K562 (cell line): Measurements from ENCODE around the gene DEK. TPM values are rescaled to one million over a fixed set of nuclear protein-coding genes. Genes with fewer than 3 reads are reported as not detected.

Experiments used
- ATAC-seq: fragments of 200-7000 bp; cut with Tn5 transposase; 3 replicates; pipeline ENCODE4 v1.9.1; 2020; ENCODE audit warnings: moderate library complexity
- BruUV-seq: library from RNA; stranded (reverse); fragments of 400-500 nt; replicated peaks from 2 replicates; lab custom pipeline; 2021; lab: Mats Ljungman, UMichigan
- CTCF ChIA-PET: fragments of 300-600 bp; formaldehyde crosslinking; extraction: SDS; loops from one replicate; lab custom pipeline; 2021; ENCODE audit warnings: low intra/inter-chr PET ratio; lab: Yijun Ruan, JAX
- POLR2A ChIA-PET: fragments of 300-600, 350-650 bp; sonication (Branson Sonifier 250); formaldehyde crosslinking; extraction: SDS; loops from one replicate; lab custom pipeline; 2021; ENCODE audit warnings: antibody characterized with exemption, inconsistent platforms; lab: Yijun Ruan, JAX
- DNase-seq, 4 experiments: peaks; one replicate each; pipeline versions ENCODE4 v3.0.0 to v3.0.0-alpha.2; 2011 to 2018; ENCODE audit warnings: low spot score in 3 of 4, mixed read lengths in 3 of 4; ENCODE audit errors: extremely low read depth in 1 of 4
- FAIRE-seq: peaks from 2 replicates; lab custom pipeline; 2011; peaks lifted over from hg19 to GRCh38; lab: Jason Lieb, UNC
- H2AFZ ChIP-seq: 2 replicates; pipeline ENCODE4 v1.6.0; 2011; ENCODE audit warnings: low read depth, low read length, control low read depth, inconsistent platforms
- H3K27ac ChIP-seq: fragments of 200-600 bp; 3 replicates; pipeline ENCODE4 v1.8.0; 2011; ENCODE audit warnings: low read depth, mild to moderate bottlenecking, control low read depth, inconsistent platforms, low read length, moderate library complexity, mixed read lengths; ENCODE audit errors: extremely low read depth
- H3K27me3 ChIP-seq, 2 experiments: fragments of 300-600 bp in 1 of 2; 2 replicates in 1 of 2; 3 replicates in 1 of 2; pipeline versions ENCODE4 v1.6.0 to v1.8.0; 2011; ENCODE audit warnings: inconsistent platforms in 2 of 2, low read length in 2 of 2, mild to moderate bottlenecking in 1 of 2, mixed read lengths in 1 of 2, moderate library complexity in 1 of 2; ENCODE audit not compliant: control insufficient read depth in 2 of 2, insufficient read depth in 2 of 2
- H3K36me3 ChIP-seq: fragments of 300-600 bp; 3 replicates; pipeline ENCODE4 v1.8.0; 2011; ENCODE audit warnings: mild to moderate bottlenecking, low read length, inconsistent platforms; ENCODE audit not compliant: control insufficient read depth, insufficient read depth
- H3K4me1 ChIP-seq, 2 experiments: fragments of 200-600 bp in 1 of 2; replicated peaks in 1 of 2; 2 replicates in 1 of 2; 3 replicates in 1 of 2; pipeline versions ENCODE4 v1.5.1 to v1.8.0; 2011; ENCODE audit warnings: inconsistent platforms in 2 of 2, low read length in 2 of 2, mild to moderate bottlenecking in 1 of 2, mixed read lengths in 1 of 2, moderate library complexity in 1 of 2; ENCODE audit not compliant: control insufficient read depth in 2 of 2, insufficient read depth in 2 of 2
- H3K4me2 ChIP-seq: 2 replicates; pipeline ENCODE4 v1.6.1; 2011; ENCODE audit warnings: low read length, control low read depth, inconsistent platforms, mixed read lengths; ENCODE audit not compliant: insufficient read depth
- H3K4me3 ChIP-seq: fragments of 200-600 bp; sonication (generic), shearing (Covaris generic); 2 replicates; pipeline ENCODE4 v1.5.1; 2016; ENCODE audit warnings: control low read depth, inconsistent platforms
- H3K79me2 ChIP-seq: fragments of 200-600 bp; 3 replicates; pipeline ENCODE4 v1.8.0; 2011; ENCODE audit warnings: low read length, inconsistent platforms; ENCODE audit not compliant: control insufficient read depth, insufficient read depth
- H3K9ac ChIP-seq, 2 experiments: 2 replicates each; pipeline versions ENCODE4 v1.6.0 to v1.6.1; 2011; ENCODE audit warnings: low read depth in 2 of 2, low read length in 2 of 2, control low read depth in 1 of 2, inconsistent platforms in 1 of 2, mild to moderate bottlenecking in 1 of 2, mixed read lengths in 1 of 2; ENCODE audit not compliant: insufficient read depth in 1 of 2
- H3K9me1 ChIP-seq: one replicate; pipeline ENCODE4 v1.6.0; 2011; ENCODE audit warnings: inconsistent platforms, mild to moderate bottlenecking, low read length, moderate library complexity; ENCODE audit not compliant: control insufficient read depth, insufficient read depth
- H3K9me3 ChIP-seq: replicated peaks from 2 replicates; pipeline ENCODE4 v1.5.1; 2011; ENCODE audit warnings: low read depth, low read length, inconsistent platforms; ENCODE audit not compliant: control insufficient read depth, insufficient read depth
- H4K20me1 ChIP-seq: replicated peaks from 2 replicates; pipeline ENCODE4 v1.6.1; 2011; ENCODE audit warnings: low read length, inconsistent platforms, mixed read lengths; ENCODE audit not compliant: control insufficient read depth, insufficient read depth
- ADNP ChIP-seq: fragments of 200-800 bp; sonication (Bioruptor generic); IDR thresholded peaks from 2 replicates; pipeline ENCODE4 v1.6.1; 2016; ENCODE audit warnings: missing genetic modification characterization, missing compliant biosample characterization
- ATF7 ChIP-seq: fragments of 450-650 bp; IDR thresholded peaks from 2 replicates; pipeline ENCODE4 v1.7.1; 2014; ENCODE audit warnings: mild to moderate bottlenecking, moderate library complexity
- CBFA2T3 ChIP-seq: fragments of 450-650 bp; IDR thresholded peaks from 2 replicates; pipeline ENCODE4 v1.6.1; 2017
- DDX20 ChIP-seq: fragments of 450-650 bp; IDR thresholded peaks from 2 replicates; pipeline ENCODE4 v1.6.1; 2016; ENCODE audit warnings: missing genetic modification characterization, low read depth, mild to moderate bottlenecking, missing compliant biosample characterization, moderate library complexity
- ELF4 ChIP-seq: fragments of 450-650 bp; formaldehyde crosslinking; IDR thresholded peaks from 2 replicates; pipeline ENCODE4 v1.4.0; 2022; ENCODE audit warnings: missing genetic modification characterization
- ESRRB ChIP-seq: fragments of 250-450 bp; sonication (Bioruptor Pico); IDR thresholded peaks from 2 replicates; pipeline ENCODE4 v1.5.0; 2020; ENCODE audit warnings: mild to moderate bottlenecking, moderate library complexity, borderline replicate concordance
- FOXJ2 ChIP-seq: fragments of 200-800 bp; sonication (Bioruptor generic); IDR thresholded peaks from 2 replicates; pipeline ENCODE4 v1.6.1; 2016; ENCODE audit warnings: missing genetic modification characterization, missing compliant biosample characterization
- GATAD2A ChIP-seq: fragments of 450-650 bp; IDR thresholded peaks from 2 replicates; pipeline ENCODE4 v1.6.1; 2017
- HDAC2 ChIP-seq: fragments of 450-650 bp; IDR thresholded peaks from 2 replicates; pipeline ENCODE4 v1.6.1; 2016; ENCODE audit warnings: mild to moderate bottlenecking
- HDGF ChIP-seq: fragments of 450-650 bp; IDR thresholded peaks from 2 replicates; pipeline ENCODE4 v1.6.1; 2016
- HMG20A ChIP-seq: fragments of 450-650 bp; formaldehyde crosslinking; conservative IDR thresholded peaks from 2 replicates; pipeline ENCODE4 v1.4.0; 2020; ENCODE audit warnings: mild to moderate bottlenecking, mixed read lengths
- KLF16 ChIP-seq: IDR thresholded peaks from 2 replicates; pipeline ENCODE4 v1.6.1; 2016; ENCODE audit warnings: antibody characterized with exemption
- RBM34 ChIP-seq: fragments of 200-400 bp; formaldehyde crosslinking; IDR thresholded peaks from 2 replicates; pipeline ENCODE4 v1.6.1; 2018; ENCODE audit warnings: low read length, borderline replicate concordance; ENCODE audit not compliant: insufficient read depth
- SMC3 ChIP-seq: conservative IDR thresholded peaks from 2 replicates; pipeline ENCODE4 v1.6.1; 2011; ENCODE audit warnings: low read depth, low read length, improper control_type of control experiment; ENCODE audit not compliant: insufficient read depth
- STAT5B ChIP-seq: fragments of 250-450 bp; sonication (Bioruptor Pico); IDR thresholded peaks from 2 replicates; pipeline ENCODE4 v1.8.0; 2021; ENCODE audit warnings: mild to moderate bottlenecking, inconsistent platforms
- TAF15 ChIP-seq: fragments of 200-400 bp; formaldehyde crosslinking; IDR thresholded peaks from 2 replicates; pipeline ENCODE4 v1.6.1; 2017; ENCODE audit warnings: mild to moderate bottlenecking, low read depth, low read length, moderate library complexity
- TAL1 ChIP-seq: fragments of 450-650 bp; IDR thresholded peaks from 2 replicates; pipeline ENCODE4 v1.6.1; 2016; ENCODE audit warnings: mild to moderate bottlenecking
- THRAP3 ChIP-seq: fragments of 450-650 bp; IDR thresholded peaks from 2 replicates; pipeline ENCODE4 v1.6.1; 2016; ENCODE audit warnings: mild to moderate bottlenecking, inconsistent platforms, borderline replicate concordance
- ZFX ChIP-seq: sonication (generic); formaldehyde crosslinking; IDR thresholded peaks from 2 replicates; pipeline ENCODE4 v1.8.0; 2022; ENCODE audit warnings: mild to moderate bottlenecking, missing genetic modification reagents, moderate library complexity
- ZNF121 ChIP-seq: sonication (generic); formaldehyde crosslinking; conservative IDR thresholded peaks from 2 replicates; pipeline ENCODE4 v1.8.0; 2022; ENCODE audit warnings: missing genetic modification reagents
- ZNF561 ChIP-seq: fragments of 450-650 bp; formaldehyde crosslinking; conservative IDR thresholded peaks from 2 replicates; pipeline ENCODE4 v1.4.0; 2020; ENCODE audit warnings: mild to moderate bottlenecking, moderate library complexity
- ZNF57 ChIP-seq: fragments of 450-650 bp; formaldehyde crosslinking; IDR thresholded peaks from 2 replicates; pipeline ENCODE4 v1.4.0; 2020; ENCODE audit warnings: mild to moderate bottlenecking, moderate library complexity
- ZNF589 ChIP-seq: fragments of 200-800 bp; sonication (Bioruptor generic); IDR thresholded peaks from 2 replicates; pipeline ENCODE4 v1.6.1; 2016; ENCODE audit warnings: low read depth, missing genetic modification characterization, missing compliant biosample characterization
- ZSCAN32 ChIP-seq: fragments of 450-650 bp; formaldehyde crosslinking; IDR thresholded peaks from 2 replicates; pipeline ENCODE4 v1.4.0; 2020; ENCODE audit warnings: mild to moderate bottlenecking, moderate library complexity
- in situ Hi-C: fragments of 300-500 bp; cut with MboI; formaldehyde crosslinking; loops from 4 replicates; pipeline ENCODE4 v1.15.0; 2018; ENCODE audit warnings: inconsistent platforms, mixed read lengths
- intact Hi-C: fragments of 100-400 bp; cut with micrococcal nuclease; formaldehyde crosslinking; loops from 2 replicates; pipeline ENCODE4 v1.14.2; 2022
- polyA plus RNA-seq, 8 experiments: library from polyadenylated mRNA; depleted of rRNA in 4 of 8; stranded (reverse) in 5 of 8; unstranded in 3 of 8; fragments of >200 nt; fragmentation: Nextera tagmentation in 2 of 8; fragmentation: Illumina TruSeq in 1 of 8; extraction: Ambion mirVana in 2 of 8; extraction: Trizol in 1 of 8; gene quantifications; 2 replicates each; pipeline versions ENCODE4 v1.2.1 to v1.2.3, GENCODE V29; 2011 to 2014; ENCODE audit warnings: inconsistent platforms in 1 of 8, missing spikeins in 1 of 8
- total RNA-seq, 7 experiments: library from RNA; depleted of rRNA in 6 of 7; stranded (reverse); fragments of >200 nt in 6 of 7; fragmentation: Illumina TruSeq in 2 of 7; extraction: Trizol in 2 of 7; gene quantifications; 2 replicates each; pipeline versions ENCODE4 v1.2.1 to v1.2.3, GENCODE V29; 2011 to 2021; ENCODE audit warnings: low replicate concordance in 1 of 7
- TF ChIP-seq, protein P1 (sequence below): fragments of 200-800 bp; sonication (Bioruptor generic); IDR thresholded peaks from 2 replicates; pipeline ENCODE4 v1.6.1; 2017; ENCODE audit warnings: missing genetic modification characterization, missing compliant biosample characterization
- TF ChIP-seq, protein P2 (sequence below): sonication (generic); formaldehyde crosslinking; IDR thresholded peaks from 2 replicates; pipeline ENCODE4 v1.8.1; 2022; ENCODE audit warnings: missing genetic modification reagents

The DEK gene
- total and polyA plus RNA-seq, 9 of the 15 experiments (the other 6 are each of a cell fraction or from before 2014, with no cell fraction given) = 82.3 to 338 (median 184) TPM

DNA sequence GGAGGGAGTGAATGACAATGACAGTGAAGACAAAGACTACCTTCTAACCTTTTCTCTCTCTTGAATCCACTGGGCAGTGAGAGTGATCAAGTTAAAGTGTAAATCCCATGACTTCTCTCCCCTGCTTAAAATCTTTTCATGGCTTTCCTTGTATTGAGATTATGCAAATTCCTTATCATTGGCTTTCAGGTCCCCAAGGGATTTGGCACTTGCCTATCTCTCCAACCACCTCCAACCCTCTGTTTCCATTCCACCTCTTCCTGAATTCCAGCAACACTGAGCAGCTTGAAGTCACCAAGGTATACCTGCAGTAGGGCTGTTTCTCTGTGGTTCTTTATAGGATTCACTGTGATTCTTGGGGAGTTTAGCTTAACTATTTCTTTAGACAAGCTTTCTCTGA lies 48.0 kb upstream of the DEK start:
- intact Hi-C loops (no loop called here), in situ Hi-C loops (loop anchor here (25.0 kb wide), 1 partner anchor 1150 kb away; no protein-coding TSS in a partner anchor)
- ChIA-PET POLR2A (interaction anchor here (0.6 kb wide), 1 partner anchor 86 kb away, joined by 3 read pairs; no protein-coding TSS in a partner anchor), CTCF (no interaction called here)
- Histone ChIP-seq H3K4me2 (no peak overlapping the region), H3K4me3 (no peak overlapping the region), H3K36me3 (no peaks in the 10 kb centered on the region), H2AFZ (no peak overlapping the region), H3K27me3 (peaks cover 8 to 9% of the 10 kb centered on the region in 2 experiments; a peak in 3 of 5 replicates), H3K27ac (no peak overlapping the region), H3K4me1 (no peaks in the 10 kb centered on the region), H3K9me1 (no peaks in the 10 kb centered on the region), H3K9ac (no peak overlapping the region), H3K79me2 (no peaks in the 10 kb centered on the region), H4K20me1 (no peaks in the 10 kb centered on the region), H3K9me3 (no peaks in the 10 kb centered on the region; the same call in 1 of the 2 replicates)
- no TSS peak for BruUV-seq
- FAIRE-seq (no peak), ATAC-seq (no peak), DNase-seq (no peak)
- TF ChIP-seq TAL1 (peak; percentile 62), ADNP (tag) (no peak), CBFA2T3 (peak; percentile 66), HMG20A (no peak), ZNF57 (no peak), TAF15 (no peak), RBM34 (no peak), ATF7 (no peak), ZNF121 (CRISPR knock-in tag) (no peak), ZSCAN32 (CRISPR knock-in tag) (no peak), SMC3 (no peak), HDGF (no peak), ELF4 (CRISPR knock-in tag) (no peak), ZFX (no peak), GATAD2A (no peak), STAT5B (CRISPR knock-in tag) (no peak), ZNF561 (CRISPR knock-in tag) (no peak), ESRRB (no peak), HDAC2 (peak; percentile 84), FOXJ2 (tag) (no peak), THRAP3 (no peak), DDX20 (tag) (no peak), KLF16 (no peak), ZNF589 (no peak)
- TF ChIP-seq, protein P1, sequence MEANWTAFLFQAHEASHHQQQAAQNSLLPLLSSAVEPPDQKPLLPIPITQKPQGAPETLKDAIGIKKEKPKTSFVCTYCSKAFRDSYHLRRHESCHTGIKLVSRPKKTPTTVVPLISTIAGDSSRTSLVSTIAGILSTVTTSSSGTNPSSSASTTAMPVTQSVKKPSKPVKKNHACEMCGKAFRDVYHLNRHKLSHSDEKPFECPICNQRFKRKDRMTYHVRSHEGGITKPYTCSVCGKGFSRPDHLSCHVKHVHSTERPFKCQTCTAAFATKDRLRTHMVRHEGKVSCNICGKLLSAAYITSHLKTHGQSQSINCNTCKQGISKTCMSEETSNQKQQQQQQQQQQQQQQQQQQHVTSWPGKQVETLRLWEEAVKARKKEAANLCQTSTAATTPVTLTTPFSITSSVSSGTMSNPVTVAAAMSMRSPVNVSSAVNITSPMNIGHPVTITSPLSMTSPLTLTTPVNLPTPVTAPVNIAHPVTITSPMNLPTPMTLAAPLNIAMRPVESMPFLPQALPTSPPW (CRISPR knock-in tag) = no peak
- TF ChIP-seq, protein P2, sequence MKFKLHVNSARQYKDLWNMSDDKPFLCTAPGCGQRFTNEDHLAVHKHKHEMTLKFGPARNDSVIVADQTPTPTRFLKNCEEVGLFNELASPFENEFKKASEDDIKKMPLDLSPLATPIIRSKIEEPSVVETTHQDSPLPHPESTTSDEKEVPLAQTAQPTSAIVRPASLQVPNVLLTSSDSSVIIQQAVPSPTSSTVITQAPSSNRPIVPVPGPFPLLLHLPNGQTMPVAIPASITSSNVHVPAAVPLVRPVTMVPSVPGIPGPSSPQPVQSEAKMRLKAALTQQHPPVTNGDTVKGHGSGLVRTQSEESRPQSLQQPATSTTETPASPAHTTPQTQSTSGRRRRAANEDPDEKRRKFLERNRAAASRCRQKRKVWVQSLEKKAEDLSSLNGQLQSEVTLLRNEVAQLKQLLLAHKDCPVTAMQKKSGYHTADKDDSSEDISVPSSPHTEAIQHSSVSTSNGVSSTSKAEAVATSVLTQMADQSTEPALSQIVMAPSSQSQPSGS (CRISPR knock-in tag) = no peak
